Pancreas (tissue), 10 donors: ENCODE results near the gene IRF8. TPM values are rescaled to one million over a fixed set of nuclear protein-coding genes. Genes with fewer than 3 reads are reported as not detected.

Experiments used
- ATAC-seq, 4 donors: fragments of 200-7000 bp; cut with Tn5 transposase; one replicate each; pipeline versions ENCODE4 v1.8.0 to v1.9.1; 2020; ENCODE audit warnings: mild to moderate bottlenecking in 4 of 4, moderate library complexity in 4 of 4
- DNase-seq, 6 donors: peaks; one replicate each; pipeline ENCODE4 v3.0.0-alpha.2; 2020
- FAIRE-seq: peaks from 2 replicates; lab custom pipeline; 2012; peaks lifted over from hg19 to GRCh38; lab: Jason Lieb, UNC
- H3K27ac ChIP-seq, 4 donors: fragments of 200-600 bp; sonication (generic); 1 replicate in 3 of 4; 2 replicates in 1 of 4; pipeline versions ENCODE4 v1.5.0 to v1.8.0; 2020
- H3K27me3 ChIP-seq, 4 donors: fragments of 200-600 bp; one replicate each; pipeline ENCODE4 v1.8.0; 2021
- H3K36me3 ChIP-seq, 3 donors: fragments of 200-600 bp; sonication (generic) in 1 of 3; one replicate each; pipeline versions ENCODE4 v1.5.0 to v1.8.0; 2020 to 2021
- H3K4me1 ChIP-seq, 3 donors: fragments of 200-600 bp; one replicate each; pipeline ENCODE4 v1.8.0; 2021
- H3K4me3 ChIP-seq, 4 donors: fragments of 200-600 bp; sonication (generic) in 2 of 4; one replicate each; pipeline versions ENCODE4 v1.5.0 to v1.8.0; 2020 to 2021
- H3K9me3 ChIP-seq, 4 donors: fragments of 200-600 bp; one replicate each; pipeline ENCODE4 v1.8.0; 2021
- WGBS, 2 donors: extraction: QIAGEN DNeasy Blood & Tissue Kit; methylation state at CpG; one replicate each; pipeline ENCODE4 v1.1.7; 2013; 5-methylcytosine and 5-hydroxymethylcytosine counted together
- intact Hi-C, 3 donors: fragments of 100-400 bp; cut with DNase I; formaldehyde crosslinking; loops; one replicate each; pipeline versions ENCODE4 v1.11.1 to v1.14.2; 2022
- polyA plus RNA-seq, 2 donors: library from polyadenylated mRNA; stranded (reverse); fragments of 200-250 nt; gene quantifications; one replicate each; pipeline ENCODE4 v1.2.3, GENCODE V29; 2013
- total RNA-seq, 6 donors: library from RNA; stranded (reverse); fragmentation: NEBNext Ultra II Directional in 4 of 6; extraction: Animal tissue kit (Norgen Biotek cat#: 25700) in 4 of 6; gene quantifications; one replicate each; pipeline versions ENCODE4 v1.2.1 to v1.2.4, GENCODE V29; 2021 to 2023
- TF ChIP-seq, protein P1 (sequence below), 4 donors: fragments of 200-600 bp; sonication (generic) in 3 of 4; IDR thresholded peaks; one replicate each; pipeline versions ENCODE4 v1.5.0 to v1.8.0; 2021; ENCODE audit warnings: antibody characterized with exemption in 4 of 4
- donor health status: healthy with polysubstance abuse.
- donor health status: DM: no; HTN: no; CAD: no; lungs with moderate emphysema.
- donor health status: DM: no; HTN: no; CAD: no.
- donor health status: control.
- donor health status: control.
- donor health status: Bipolar disorder and iron deficiency.
- donor health status: DM: yes; HTN: yes; CAD: no.
- donor health status: DM: no; HTN: no; CAD: no.
- donor health status: DM: no; HTN: no; CAD: no.
- donor health status: DM: yes; HTN: yes; CAD: no.

Gene IRF8
- total and polyA plus RNA-seq, 8 donors, result 0.92 to 18.2 (median 6.9) TPM

DNA sequence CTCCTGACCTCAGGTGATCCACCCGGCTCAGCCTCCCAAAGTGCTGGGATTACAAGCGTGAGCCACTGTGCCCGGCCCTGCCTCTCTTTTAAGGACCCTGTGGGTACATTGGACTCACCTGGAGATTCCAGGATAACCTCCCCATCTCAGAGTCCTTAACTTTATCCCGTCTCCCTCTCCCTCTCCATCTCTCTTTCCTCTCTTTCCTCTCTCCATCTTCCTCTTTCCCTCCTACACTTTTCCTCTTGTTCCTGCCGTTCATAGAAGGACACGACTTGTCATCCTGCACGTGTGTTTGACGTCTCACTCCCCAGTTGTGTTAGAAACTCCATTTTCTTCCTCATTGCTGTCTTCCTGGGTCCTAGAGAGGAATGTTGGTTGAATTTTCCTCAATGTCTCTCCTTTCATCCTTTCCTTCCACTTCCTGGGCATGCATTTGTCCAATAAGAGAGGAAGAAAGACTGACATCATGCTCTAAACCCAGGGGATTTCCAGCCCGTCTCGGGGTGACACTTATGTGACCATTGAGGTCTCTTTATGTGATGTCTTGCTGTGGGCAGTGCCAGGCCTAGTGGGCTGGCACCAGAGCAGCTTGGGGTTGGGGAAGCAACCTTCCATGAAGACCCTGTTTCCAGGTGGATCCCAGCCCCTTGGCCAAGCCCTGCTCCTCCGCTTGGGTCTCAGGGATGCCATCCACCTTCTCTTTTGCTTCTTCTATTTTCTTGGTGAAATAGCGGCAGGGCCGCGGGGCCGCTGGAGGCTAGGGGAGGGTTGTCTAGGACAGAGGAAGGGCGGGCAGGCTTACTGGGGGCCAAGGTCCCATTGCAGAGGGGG is 39.8 kb upstream of the IRF8 start:
- intact Hi-C loops, result no loop called here
- H3K4me3 ChIP-seq, result no peak overlapping the region
- DNase-seq (peak in 1 of 6 donors; percentile 2), FAIRE-seq (no peak), ATAC-seq (peak in 1 of 4 donors; percentile 15)
- 68 to 76% methylated on average over 16 of the region's 16 CpGs for whole genome bisulfite sequencing, 2 donors
- TF ChIP-seq, protein P1, sequence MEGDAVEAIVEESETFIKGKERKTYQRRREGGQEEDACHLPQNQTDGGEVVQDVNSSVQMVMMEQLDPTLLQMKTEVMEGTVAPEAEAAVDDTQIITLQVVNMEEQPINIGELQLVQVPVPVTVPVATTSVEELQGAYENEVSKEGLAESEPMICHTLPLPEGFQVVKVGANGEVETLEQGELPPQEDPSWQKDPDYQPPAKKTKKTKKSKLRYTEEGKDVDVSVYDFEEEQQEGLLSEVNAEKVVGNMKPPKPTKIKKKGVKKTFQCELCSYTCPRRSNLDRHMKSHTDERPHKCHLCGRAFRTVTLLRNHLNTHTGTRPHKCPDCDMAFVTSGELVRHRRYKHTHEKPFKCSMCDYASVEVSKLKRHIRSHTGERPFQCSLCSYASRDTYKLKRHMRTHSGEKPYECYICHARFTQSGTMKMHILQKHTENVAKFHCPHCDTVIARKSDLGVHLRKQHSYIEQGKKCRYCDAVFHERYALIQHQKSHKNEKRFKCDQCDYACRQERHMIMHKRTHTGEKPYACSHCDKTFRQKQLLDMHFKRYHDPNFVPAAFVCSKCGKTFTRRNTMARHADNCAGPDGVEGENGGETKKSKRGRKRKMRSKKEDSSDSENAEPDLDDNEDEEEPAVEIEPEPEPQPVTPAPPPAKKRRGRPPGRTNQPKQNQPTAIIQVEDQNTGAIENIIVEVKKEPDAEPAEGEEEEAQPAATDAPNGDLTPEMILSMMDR (IDR thresholded peaks at IDR 0.05), result no peak
- H3K4me1 ChIP-seq, result no peaks in the 10 kb centered on the region
- H3K9me3 ChIP-seq, result no peaks in the 10 kb centered on the region
- H3K27ac ChIP-seq, result no peak overlapping the region
- H3K27me3 ChIP-seq, result no peaks in the 10 kb centered on the region
- no peaks in the 10 kb centered on the region for H3K36me3 ChIP-seq

DNA sequence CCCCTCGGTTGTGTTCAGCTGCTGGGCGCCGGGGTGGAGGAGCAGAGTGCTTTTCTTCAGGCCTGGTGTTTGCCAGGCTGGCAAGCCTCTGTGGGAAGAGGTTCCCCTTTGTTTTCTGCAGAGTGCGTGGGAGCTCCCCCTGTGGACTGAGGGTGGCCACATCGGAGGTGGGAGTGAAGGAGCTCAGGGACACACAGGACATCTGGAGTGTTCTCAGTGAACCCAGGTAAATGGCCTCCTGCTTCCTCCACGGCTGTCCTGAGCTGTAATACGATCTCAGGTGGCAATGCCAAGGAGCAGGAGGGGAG is 39.2 kb upstream of the IRF8 start:
- H3K36me3 ChIP-seq, result no peaks in the 10 kb centered on the region
- ATAC-seq (peak in 1 of 4 donors; percentile 34), DNase-seq (no peak), FAIRE-seq (no peak)
- intact Hi-C loops, result no loop called here
- no peaks in the 10 kb centered on the region for H3K9me3 ChIP-seq
- no peak overlapping the region for H3K27ac ChIP-seq
- WGBS, 2 donors, result 32 to 37% methylated on average over 7 of the region's 7 CpGs
- no peak overlapping the region for H3K4me3 ChIP-seq
- H3K27me3 ChIP-seq, result no peaks in the 10 kb centered on the region
- H3K4me1 ChIP-seq, result no peaks in the 10 kb centered on the region
- TF ChIP-seq, protein P1 (IDR thresholded peaks at IDR 0.05), result no peak

DNA sequence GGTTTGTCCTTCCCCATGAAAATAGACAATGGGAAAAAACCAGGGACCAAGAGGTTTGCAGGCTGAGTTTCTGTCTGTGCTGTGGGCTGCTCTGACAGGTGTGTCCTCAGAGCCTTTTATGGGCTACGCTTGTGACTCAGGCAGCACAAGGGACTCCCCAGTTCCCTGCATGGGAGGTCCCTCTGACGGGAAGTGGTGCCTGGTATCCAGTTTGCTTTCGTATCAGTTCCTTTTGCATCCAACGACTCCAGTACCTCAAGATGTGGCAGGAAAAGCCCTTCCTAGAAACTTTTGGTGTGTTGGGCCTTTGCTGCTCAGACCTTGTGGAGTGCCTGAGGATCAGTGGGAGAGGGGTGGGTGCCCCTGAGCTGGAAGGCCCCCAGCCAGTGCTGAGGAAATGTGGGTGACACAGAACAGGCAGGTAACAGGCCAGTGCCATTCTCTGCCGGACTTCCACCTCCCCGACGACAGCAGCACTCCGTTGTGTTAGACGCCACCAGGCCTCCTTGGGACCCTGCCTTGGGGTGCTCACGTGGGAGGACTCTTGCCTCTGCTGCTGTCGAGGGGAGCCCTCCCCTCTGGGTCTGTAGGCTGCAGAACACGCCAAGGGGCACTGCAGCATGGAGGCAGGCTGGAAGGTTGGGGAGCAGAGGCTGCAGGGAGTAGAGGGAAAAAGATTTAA is 38.4 kb upstream of the IRF8 start:
- DNase-seq (no peak), ATAC-seq (peak in 1 of 4 donors; percentile 45), FAIRE-seq (no peak)
- Histone ChIP-seq H3K9me3 (no peaks in the 10 kb centered on the region), H3K27ac (no peak overlapping the region), H3K27me3 (no peaks in the 10 kb centered on the region), H3K4me1 (no peaks in the 10 kb centered on the region), H3K36me3 (no peaks in the 10 kb centered on the region), H3K4me3 (no peak overlapping the region)
- TF ChIP-seq, protein P1 (IDR thresholded peaks at IDR 0.05), result no peak
- intact Hi-C loops, result no loop called here
- 60 to 64% methylated on average over 12 of the region's 12 CpGs for WGBS, 2 donors

DNA sequence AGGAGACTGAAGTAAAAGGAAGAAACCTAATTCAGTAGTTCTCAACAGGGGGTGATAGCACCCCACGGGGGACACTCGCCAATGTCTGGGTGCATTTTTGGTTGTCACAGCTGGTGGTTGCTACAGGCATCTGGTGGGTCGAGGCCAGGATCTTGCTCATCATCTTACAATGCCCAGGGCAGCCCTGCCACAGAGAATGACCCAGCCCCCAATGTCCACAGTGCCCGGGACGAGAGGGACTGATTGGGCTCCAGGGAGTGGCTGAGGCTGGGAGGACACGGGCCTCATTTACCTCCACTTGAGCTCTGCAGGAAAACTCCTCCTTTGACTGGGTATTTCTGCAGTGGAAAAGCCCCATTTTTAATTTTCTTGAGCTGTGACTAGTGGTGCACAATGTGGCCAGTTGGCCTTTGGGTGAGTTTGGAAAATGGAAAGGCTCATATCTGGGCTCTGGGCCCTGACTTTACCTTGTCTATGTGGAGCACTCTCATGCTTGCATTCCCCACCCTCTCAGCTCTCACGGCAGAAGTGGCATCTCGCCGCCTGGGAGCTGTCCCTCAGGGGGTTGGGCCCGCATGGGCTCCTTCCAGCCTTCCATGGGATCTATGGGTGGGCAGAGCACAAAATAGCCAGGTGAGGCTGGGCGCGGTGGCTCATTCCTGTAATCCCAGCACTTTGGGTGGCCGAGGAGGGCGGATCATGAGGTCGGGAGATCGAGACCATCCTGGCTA is 37.7 kb upstream of the IRF8 start:
- Histone ChIP-seq H3K27me3 (no peaks in the 10 kb centered on the region), H3K4me3 (no peak overlapping the region), H3K36me3 (no peaks in the 10 kb centered on the region), H3K9me3 (no peaks in the 10 kb centered on the region), H3K27ac (no peak overlapping the region), H3K4me1 (no peaks in the 10 kb centered on the region)
- intact Hi-C loops, result no loop called here
- TF ChIP-seq, protein P1 (IDR thresholded peaks at IDR 0.05), result no peak
- no peak for FAIRE-seq
- no peak for DNase-seq
- ATAC-seq, result no peak
- 68% methylated on average over 16 of the region's 16 CpGs for WGBS, 2 donors
